Endometrial microvascular endothelial cells (primary cell): ENCODE results near the gene STK24. TPM values are rescaled to one million over a fixed set of nuclear protein-coding genes. Genes with fewer than 3 reads are reported as not detected.

ENCODE experiments used
- in situ Hi-C: cut with HindIII; loops from 2 replicates; pipeline ENCODE4 v1.10.0; 2017; ENCODE audit warnings: low sequenced_read_pairs, low pct_unique_long_range_greater_than_20kb; ENCODE audit errors: inconsistent ontology term
- total RNA-seq: library from RNA; depleted of rRNA; stranded (reverse); fragments of >200 nt; gene quantifications from one replicate; pipeline ENCODE4 v1.2.3, GENCODE V29; 2015; ENCODE audit errors: inconsistent ontology term

Gene STK24
- total RNA-seq, 1 donor from 2014 or later = 93.2 TPM

DNA sequence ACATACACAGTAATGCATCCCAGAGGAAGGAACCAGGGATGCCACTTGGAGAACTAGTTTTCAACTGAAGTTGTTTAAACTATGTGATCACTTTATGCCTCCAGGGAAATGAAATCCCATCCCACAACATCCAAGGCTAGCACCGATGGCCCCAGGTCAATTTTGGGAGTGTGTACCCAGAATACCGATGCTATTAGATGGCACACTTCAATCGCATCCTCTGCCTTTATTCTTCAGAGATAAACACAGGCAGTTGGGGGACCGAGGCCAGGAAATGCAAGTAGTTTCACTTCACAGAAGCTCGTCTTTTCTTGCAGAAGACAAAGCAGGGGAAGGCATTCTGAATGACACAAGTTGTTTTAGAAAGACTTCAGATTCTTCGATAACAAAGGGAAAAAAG is 13.8 kb downstream of the STK24 start:
- in situ Hi-C loops = no loop called here

DNA sequence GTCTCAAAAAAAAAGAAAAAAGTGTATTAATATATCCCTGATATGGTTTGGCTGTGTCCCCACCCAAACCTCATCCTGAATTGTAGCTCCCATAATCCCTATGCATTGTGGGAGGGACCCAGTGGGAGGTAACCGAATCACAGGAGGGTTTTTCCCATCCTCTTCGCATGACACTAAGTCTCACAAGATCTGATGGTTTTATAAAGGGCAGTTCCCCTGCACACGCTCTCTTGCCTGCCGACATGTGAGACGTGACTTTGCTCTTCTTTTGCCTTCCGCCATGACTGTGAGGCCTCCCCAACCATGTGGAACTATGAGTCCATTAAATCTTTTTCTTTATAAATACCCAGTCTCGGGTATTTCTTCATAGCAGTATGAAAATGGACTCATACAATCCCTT is 17.7 kb downstream of the STK24 start:
- in situ Hi-C loops = no loop called here

DNA sequence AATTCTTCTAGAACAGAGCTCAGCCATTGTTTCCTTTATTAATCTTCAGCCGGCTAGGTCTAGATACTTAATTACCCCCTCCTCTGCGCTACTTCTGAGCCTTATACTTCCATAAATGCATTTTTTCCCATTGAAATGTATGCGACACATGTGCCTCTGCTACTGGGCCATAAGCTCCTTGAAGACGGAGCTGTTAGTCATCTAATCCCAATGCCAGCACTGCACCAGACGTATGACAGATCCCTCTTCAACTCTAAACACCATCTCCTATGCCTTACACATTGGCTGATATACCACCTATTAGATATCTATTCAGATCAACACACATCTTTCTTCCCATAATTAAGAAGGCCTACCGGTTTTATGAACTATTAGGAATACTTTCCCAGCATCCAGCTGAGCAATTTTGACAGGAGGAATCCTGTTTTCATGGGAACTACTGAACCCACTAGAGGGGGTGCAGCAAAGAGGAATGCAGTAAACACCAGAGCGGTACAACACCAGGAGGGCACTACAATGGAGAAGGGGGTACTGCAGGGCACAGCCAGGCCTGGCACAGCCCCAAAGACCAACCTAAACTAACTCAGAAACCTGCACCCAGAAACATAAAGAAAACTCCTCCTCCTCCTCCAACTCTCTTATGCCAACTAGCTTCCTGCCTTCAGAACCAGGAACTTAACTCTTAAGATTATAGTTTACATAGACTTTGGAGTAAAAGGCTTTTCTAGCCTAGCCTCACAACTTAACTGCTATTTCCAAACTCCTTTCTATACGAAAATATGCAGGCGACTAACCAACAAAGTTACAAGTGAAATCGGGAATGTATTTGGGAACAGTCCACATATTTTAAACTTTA is 18.7 kb downstream of the STK24 start:
- in situ Hi-C loops = no loop called here

DNA sequence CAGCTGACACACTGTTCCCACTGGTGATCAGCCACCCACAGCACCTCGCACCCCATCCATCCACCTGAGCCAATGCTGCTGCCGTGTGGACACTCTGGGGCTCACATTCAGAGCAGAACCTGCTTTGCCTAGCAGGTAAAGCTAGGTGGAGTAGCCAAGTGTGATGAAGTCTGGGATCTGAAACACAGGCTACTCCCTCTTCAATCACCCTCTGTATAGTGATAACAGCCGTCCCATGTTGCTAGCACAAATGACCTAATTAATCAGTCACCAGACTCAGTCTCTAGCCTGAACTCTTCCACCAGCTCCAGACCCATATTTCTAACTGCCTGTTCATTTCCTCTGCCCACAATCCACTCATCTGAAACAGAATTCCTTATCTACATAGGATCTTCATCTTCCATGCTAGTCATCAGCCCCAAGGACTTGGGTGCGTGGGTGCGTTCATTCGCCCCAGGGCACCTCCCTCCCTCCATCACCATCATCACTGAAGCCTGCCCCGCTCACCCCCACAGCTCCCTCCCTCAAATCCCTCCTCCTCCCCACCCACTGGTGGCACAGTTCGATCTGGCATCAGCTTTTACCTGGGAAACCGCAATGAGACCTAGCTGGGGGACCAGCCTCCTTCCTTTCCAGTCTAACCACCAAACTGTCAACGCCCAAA is 19.8 kb downstream of the STK24 start:
- in situ Hi-C loops = no loop called here

DNA sequence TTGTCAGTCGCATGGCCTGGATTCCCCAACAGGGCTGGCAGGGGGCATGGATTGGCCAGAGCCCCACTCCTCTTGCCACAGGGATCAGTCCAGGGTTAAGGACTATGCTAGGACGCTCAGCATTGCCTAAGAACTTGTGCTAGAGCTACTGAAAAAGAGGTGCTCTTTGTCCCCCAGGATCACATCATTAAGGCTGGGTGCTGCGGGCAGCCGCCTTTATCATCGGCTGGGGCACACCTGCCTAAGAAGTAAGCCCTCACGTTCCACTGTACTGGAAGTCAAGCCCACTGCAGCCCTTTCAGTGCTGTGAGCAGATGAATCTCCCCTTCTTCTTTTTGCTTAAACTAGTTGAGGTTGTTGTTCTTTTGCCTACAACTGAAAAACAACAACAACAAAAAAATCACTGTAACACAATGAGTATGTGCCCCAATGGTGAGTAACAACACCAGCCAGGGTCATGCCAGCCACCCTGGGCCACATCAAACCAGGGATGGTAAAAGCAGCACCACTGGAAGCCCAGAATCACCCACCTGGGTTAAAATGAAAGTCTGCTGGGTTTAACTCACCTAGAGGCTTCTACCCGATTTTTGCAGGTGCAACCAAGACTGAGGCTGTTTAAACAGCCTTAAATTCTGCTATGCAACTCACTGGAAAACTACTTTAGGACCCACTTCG is 20.6 kb downstream of the STK24 start:
- in situ Hi-C loops = no loop called here

DNA sequence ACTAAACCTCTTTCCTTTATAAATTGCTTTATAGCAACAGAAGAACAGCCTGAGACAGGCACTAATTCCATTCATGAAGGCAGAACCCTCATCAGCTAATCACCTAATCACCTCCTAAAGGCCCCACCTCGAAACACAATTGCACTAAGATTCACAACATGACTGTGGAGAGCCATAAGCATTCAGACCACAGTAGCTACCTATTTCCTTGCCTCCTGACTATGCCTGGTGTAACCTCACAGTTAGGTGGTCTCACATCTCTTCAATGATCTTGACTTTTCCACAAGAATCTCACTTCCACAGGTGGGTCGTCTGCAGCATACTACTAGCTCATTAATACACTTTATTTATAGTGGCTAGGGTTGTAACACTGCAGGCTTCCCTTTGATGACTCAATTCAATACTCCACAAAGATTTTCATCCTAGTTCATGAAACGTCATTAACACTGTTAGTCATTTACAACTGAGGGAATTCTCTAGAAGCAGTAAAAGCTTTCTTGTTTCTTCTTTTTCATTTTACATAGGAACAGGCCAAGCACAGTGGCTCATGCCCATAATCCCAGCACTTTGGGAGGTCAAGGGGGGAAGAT is 27.1 kb downstream of the STK24 start:
- in situ Hi-C loops = no loop called here

DNA sequence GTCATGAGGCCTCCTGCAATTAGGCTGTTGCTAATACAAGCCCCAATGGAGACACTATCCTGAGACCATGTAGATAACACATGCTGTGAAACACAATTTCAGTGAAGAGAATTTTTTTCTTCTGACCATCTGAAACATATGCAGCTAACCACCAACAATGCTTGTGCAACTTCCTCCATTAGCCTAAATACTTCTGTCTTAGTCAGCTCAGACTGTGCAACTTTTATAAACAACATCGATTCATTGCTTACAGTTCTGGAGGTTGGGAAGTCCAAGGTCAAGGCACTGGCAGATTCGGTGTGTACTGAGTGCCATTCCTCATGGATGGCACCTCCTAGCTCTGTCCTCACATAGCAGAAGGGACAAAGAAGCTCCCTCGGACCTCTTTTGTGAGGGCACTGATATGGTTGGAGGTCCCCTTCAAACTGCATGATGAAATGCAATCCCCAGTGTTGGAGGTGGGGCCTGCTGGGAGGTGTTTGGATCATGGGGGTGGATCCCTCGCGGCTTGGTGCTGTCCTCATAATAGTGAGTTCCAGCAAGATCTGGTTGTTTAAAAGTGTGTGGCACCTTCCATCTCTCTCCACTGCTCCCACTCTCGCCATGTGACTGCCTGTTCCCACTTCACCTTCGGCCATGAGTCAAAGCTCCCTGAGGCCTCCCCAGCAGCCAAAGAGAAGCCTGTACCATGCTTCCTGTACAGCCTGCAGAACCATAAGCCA is 27.7 kb downstream of the STK24 start:
- in situ Hi-C loops = no loop called here

DNA sequence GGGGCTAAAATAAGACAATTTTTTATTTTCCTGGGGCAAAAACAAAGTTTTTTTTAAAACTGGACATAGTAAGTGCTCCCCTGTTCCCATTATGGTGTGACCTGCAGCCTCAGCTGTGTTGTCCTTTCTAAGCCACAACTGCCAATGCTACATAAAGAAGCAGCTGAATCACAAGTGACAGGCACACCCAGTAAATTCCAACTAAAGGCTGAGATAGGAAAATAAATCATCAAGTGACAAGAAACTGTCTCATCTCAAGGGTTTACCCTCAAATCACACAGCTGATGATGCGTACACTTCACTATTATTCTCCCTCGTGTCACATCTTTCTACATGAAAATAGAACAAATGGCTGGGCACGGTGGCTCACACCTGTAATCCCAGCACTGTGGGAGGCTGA is 28.7 kb downstream of the STK24 start:
- in situ Hi-C loops = no loop called here

DNA sequence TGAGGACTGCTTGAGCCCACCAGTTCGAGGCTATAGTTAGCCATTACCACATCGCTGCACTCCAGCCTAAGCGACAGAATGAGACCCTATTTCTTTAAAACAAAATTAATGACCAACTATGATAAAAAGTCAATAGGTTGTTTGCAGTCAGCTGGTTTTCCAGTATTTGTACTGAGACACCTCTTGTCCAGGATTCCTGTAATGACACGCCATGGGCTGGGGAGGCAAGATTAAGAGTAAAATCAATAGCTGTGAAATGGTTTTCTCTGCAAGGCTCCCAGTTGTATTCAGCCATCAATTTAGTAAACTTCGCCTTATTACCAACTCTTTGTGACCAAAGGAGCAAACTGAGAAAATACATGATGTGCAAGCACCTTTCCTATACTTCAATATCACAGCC is 29.5 kb downstream of the STK24 start:
- in situ Hi-C loops = no loop called here

DNA sequence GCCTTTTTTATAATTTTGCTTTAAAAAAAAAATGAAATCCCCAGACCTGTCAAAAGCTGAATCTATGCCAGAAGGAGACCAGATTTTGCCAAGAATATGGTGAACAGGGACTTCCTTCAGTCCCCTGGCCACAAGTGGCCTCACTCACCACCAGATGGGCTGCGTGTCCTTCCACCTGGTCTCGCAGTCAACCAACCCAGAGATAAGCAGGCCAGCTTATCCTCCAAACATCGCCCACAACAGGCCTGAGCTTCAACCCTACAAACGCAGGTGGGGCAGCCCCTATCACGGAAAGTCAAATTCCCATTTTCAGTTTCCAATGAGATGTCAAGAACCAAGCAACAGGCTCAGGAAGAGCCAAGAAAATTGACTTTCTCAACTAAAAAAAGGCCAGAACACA is 30.5 kb downstream of the STK24 start:
- in situ Hi-C loops = no loop called here

DNA sequence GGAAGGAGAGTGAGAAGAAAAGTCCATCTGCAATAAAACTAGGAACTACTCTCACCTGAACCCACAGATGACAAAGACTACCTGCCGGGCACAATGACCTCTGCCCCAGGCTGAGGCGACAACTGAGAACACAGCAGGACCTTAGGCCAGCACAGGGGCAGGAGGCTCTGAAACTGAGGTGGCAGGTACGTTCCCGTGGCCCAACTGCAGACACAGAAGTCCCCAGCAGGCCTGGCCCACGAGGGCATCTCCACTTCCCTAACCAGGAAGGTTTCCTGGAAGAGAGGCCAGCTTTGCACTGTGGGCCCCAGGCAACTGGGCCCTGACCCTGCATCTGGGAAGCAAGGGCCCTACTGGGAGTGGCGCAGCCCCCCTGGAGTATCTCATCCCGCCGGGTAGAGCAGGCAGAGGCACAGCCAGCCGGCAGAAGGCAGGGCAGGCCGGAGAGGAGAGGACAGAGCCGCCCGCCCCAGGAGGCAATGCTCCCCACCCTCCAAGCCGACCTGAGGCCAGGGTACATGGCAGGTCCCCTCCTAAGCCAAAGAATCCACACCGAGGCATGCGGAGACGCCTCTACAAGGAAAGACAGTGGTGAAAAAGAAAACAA is 32.7 kb downstream of the STK24 start:
- in situ Hi-C loops = no loop called here

DNA sequence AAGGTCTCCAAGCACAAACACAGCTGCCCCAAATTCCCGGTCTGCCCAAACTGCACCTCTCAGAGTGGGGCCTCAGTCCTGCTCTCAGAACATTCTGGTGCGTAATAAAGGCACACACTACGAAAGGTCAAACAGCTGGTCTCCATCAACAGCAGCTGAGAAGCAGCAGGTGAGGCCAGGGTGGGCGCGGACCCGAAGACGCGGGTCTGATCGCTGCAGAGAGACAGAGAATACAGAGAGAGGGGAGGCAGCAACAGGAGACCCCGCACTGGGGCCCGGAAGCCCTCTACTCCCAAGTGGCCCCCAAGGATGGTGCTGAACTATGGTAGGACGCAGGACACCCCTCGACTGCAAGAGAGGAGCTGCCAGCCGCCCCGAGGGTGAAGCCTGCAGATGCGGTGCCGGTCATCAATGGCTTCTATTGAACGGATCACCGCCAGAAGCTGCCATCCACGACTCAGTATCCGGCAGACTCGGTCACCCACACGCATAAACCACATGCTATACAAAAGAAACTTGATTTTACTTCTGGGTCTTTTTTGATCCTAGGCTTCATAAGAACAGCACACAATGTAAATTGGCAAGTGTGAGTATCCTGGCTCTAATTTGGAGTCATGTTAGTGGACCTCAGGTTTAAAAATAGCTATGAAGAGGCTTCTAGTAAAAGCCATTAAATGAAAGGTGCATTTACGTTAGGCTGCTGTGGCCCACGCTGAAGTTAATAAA is 33.4 kb downstream of the STK24 start:
- in situ Hi-C loops = no loop called here

DNA sequence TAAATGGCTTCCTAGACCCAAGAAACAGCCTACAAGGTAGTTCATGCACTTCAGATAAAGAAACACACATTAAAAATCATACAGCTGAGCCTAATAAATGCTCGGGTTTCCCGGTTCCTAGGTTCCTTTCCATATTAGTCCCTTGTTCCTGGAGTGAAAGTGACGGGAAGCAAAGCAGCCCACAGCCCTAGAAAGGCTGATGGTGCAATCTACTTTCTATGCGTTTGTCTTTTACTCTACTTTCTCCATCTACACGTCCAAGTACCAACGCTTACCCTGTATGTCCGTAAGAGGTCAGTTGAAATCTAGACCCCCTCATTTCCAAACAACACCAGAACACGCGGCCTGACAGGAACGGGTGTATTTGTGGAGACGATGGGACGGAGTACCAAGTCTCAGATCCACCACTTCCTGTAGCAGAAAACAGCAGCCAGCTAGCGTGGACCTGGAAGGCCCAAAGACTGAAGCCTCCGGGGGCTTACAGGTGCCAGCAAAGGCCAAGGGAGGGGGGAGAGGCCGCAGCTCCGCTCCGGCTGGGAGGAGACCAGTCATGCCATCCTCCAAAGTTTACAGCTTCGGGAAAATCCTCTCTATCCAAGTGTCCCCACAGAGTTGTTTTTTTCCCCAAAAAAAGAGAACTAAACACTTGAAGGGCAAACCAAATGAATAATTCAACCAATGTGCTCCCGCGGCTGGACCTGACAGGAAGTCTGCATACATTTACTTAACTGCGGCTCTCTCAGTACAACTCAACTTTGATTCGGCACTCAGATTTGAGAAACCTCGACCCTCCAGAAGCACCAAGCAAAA is 34.1 kb downstream of the STK24 start:
- in situ Hi-C loops = no loop called here

DNA sequence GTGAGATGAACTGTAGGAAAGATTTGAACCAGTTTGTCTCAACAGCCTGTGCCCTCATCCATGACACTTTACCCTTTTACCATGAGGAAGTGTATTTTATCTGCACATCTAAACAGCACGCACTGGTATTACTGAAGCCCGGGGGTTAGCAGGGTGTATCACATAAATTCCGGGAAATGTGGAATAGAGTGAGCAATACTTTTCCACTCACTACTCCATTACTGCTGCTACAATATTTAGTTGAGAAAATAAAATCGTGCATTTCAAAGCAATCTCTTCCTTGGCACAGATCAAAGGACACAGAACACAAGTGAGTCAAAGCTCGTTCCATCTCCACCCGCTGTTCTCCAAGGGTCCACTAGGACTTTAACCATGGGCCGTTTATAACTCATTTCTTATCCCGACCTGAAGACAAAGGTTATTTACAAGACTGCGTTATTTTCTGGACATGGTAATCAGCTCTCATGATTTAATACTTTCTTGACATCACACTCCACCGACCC is 35.2 kb downstream of the STK24 start:
- in situ Hi-C loops = no loop called here

DNA sequence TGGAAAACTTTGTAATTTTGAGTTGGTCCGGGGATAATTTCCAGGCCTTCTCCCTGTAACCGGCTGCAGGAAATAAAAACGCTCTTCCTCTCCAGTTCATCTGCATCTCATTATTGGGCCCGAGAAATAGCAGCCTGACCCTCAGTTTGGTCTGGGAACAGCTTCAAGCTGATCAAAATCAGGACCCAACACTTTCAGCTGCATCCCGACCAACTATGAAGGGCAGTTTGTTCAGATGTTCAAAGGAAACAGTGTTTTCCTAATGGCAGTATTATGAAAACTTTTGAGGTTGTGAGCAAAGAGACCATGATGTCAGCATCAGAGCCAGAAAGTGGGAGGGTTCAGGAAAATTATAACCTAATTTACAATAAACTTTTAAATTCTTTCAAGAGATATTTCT is 35.7 kb downstream of the STK24 start:
- in situ Hi-C loops = no loop called here

DNA sequence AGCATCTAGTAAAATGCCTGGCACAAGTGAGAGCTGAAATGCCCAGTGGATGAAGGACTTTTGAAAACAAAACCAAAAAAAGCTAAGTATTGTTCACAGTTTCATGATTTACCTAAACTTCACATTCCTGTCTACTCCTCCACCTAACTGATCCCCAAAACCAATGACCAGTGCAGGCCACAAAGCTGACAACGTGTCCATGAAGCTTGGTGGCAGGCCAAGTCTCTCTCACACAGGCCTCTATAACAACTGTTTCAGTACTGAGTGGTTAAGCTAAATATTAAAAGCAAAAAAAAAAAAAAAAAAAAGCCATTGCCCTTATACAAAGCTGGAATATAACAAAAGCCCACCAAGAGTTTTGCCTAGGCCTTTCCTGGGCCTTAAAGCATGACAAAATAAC is 36.4 kb downstream of the STK24 start:
- in situ Hi-C loops = no loop called here

DNA sequence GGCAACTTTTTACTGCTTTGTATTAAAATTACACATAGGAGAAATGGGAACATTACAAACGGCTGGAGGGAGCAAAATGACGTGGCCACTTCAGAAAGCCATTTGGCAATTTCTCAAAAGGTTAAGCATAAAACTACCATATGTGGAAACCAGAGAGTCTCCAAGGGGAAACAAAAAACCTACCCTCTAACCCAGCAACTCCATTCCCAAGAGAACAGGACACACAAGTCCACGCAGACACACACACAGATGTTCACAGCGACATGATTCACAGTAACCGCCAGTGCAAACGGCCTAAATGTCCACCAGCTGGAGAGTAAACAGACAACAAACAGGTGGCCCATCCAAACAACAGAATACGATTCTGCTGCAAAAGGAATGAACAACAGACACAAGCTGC is 37.2 kb downstream of the STK24 start:
- in situ Hi-C loops = no loop called here
